ENCODE data around the gene SLC34A2.

DNA sequence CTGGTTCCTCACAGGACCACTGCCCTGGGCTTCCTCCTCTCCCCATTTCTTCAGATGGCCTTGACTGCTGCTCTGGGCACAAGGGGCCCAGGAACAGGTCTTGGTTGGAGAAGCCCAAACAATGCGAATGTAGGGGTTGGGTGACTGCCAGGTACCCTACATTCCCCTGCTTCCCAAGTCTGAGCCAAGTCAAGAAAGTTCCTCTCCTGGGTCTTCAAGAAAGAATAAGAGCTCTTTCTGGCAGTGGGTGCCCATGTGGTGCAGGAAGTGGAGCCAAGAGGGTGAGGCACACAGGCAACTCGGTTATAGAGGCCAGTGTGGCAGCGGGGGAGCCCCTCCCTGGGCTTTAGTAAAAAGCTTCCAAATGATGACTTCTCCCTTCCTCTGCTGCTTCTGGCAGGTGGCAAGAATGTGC is 2.7 kb downstream of the SLC34A2 start:
- no peak for TF ChIP-seq CREB1 (IDR thresholded peaks at IDR 0.05; ENCODE audit: low read depth)
- TF ChIP-seq, protein P1, sequence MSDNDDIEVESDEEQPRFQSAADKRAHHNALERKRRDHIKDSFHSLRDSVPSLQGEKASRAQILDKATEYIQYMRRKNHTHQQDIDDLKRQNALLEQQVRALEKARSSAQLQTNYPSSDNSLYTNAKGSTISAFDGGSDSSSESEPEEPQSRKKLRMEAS (IDR thresholded peaks at IDR 0.05): peak; percentile 85; the same call in 1 of the 2 replicates

Measured in Ishikawa (cell line).